Osteocyte (in vitro differentiated cells): Measurements from ENCODE around the gene ADSS2. TPM values are rescaled to one million over a fixed set of nuclear protein-coding genes. Genes with fewer than 3 reads are reported as not detected.

Experiments
- DNase-seq: peaks from one replicate; pipeline ENCODE4 v3.0.0; 2021; ENCODE audit warnings: mixed read lengths; ENCODE audit not compliant: unreplicated experiment; ENCODE audit errors: extremely low spot score
- H3K27ac Mint-ChIP-seq: one replicate; pipeline ENCODE4 v1.8.0; 2021; ENCODE audit warnings: mild to moderate bottlenecking, mixed read lengths; ENCODE audit not compliant: unreplicated experiment
- H3K27me3 Mint-ChIP-seq: one replicate; pipeline ENCODE4 v1.8.0; 2021; ENCODE audit warnings: mixed read lengths; ENCODE audit not compliant: unreplicated experiment
- H3K36me3 Mint-ChIP-seq: one replicate; pipeline ENCODE4 v1.8.0; 2021; ENCODE audit warnings: mixed read lengths; ENCODE audit not compliant: unreplicated experiment
- H3K4me1 Mint-ChIP-seq: one replicate; pipeline ENCODE4 v1.8.0; 2021; ENCODE audit warnings: mixed read lengths; ENCODE audit not compliant: unreplicated experiment
- H3K4me3 Mint-ChIP-seq: one replicate; pipeline ENCODE4 v1.8.0; 2021; ENCODE audit warnings: mild to moderate bottlenecking, moderate library complexity, mixed read lengths; ENCODE audit not compliant: unreplicated experiment
- H3K9me3 Mint-ChIP-seq: one replicate; pipeline ENCODE4 v1.8.0; 2021; ENCODE audit warnings: mixed read lengths; ENCODE audit not compliant: unreplicated experiment
- total RNA-seq: library from RNA; stranded (reverse); gene quantifications from 2 replicates; pipeline ENCODE4 v1.2.1, GENCODE V29; 2021
- TF ChIP-seq, protein P1 (sequence below): fragments of 200-600 bp; sonication (generic); IDR thresholded peaks from 2 replicates; pipeline ENCODE4 v1.5.0; 2021; ENCODE audit warnings: antibody characterized with exemption, mild to moderate bottlenecking, moderate library complexity

ADSS2 gene
- total RNA-seq, 1 donor from 2014 or later = 69.8 TPM

DNA sequence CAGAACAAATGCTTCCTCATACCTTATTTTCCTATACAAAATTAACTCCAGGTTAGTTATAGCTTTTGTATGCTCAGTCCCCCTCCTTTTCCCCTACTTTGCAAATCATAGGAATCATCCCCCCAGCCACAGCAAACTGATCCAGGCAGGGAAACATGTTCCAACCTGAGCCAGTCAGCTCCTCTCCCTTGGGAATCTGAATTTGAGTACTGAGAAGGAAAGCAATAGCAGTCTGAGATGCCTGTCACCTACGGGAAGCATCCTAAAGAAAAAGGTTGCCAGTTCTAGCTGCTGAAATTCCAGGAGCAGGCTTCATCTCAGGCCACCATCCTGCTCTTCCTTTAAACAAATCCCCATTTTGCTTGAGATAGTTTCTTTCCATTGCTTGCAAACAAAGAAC is 6.9 kb downstream of the ADSS2 start:
- no peak for DNase-seq
- peaks cover 75% of the 10 kb centered on the region for H3K4me1 Mint-ChIP-seq
- H3K9me3 Mint-ChIP-seq = no peaks in the 10 kb centered on the region
- peak overlapping the region; percentile 49 for H3K4me3 Mint-ChIP-seq
- peak overlapping the region; percentile 94 for H3K27ac Mint-ChIP-seq
- TF ChIP-seq, protein P1, sequence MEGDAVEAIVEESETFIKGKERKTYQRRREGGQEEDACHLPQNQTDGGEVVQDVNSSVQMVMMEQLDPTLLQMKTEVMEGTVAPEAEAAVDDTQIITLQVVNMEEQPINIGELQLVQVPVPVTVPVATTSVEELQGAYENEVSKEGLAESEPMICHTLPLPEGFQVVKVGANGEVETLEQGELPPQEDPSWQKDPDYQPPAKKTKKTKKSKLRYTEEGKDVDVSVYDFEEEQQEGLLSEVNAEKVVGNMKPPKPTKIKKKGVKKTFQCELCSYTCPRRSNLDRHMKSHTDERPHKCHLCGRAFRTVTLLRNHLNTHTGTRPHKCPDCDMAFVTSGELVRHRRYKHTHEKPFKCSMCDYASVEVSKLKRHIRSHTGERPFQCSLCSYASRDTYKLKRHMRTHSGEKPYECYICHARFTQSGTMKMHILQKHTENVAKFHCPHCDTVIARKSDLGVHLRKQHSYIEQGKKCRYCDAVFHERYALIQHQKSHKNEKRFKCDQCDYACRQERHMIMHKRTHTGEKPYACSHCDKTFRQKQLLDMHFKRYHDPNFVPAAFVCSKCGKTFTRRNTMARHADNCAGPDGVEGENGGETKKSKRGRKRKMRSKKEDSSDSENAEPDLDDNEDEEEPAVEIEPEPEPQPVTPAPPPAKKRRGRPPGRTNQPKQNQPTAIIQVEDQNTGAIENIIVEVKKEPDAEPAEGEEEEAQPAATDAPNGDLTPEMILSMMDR = no peak
- H3K36me3 Mint-ChIP-seq = peaks cover 5% of the 10 kb centered on the region
- no peaks in the 10 kb centered on the region for H3K27me3 Mint-ChIP-seq

- H3K36me3 Mint-ChIP-seq = peaks cover 5% of the 10 kb centered on the region
- H3K4me3 Mint-ChIP-seq = no peak overlapping the region
- DNase-seq = no peak
- no peaks in the 10 kb centered on the region for H3K9me3 Mint-ChIP-seq
- H3K4me1 Mint-ChIP-seq = peaks cover 73% of the 10 kb centered on the region
- TF ChIP-seq, protein P1 = no peak
- H3K27me3 Mint-ChIP-seq = no peaks in the 10 kb centered on the region
- peak overlapping the region; percentile 54 for H3K27ac Mint-ChIP-seq
Measured at GRCh38 chr1:244442850-244443249, 8.9 kb downstream of the ADSS2 start.

DNA sequence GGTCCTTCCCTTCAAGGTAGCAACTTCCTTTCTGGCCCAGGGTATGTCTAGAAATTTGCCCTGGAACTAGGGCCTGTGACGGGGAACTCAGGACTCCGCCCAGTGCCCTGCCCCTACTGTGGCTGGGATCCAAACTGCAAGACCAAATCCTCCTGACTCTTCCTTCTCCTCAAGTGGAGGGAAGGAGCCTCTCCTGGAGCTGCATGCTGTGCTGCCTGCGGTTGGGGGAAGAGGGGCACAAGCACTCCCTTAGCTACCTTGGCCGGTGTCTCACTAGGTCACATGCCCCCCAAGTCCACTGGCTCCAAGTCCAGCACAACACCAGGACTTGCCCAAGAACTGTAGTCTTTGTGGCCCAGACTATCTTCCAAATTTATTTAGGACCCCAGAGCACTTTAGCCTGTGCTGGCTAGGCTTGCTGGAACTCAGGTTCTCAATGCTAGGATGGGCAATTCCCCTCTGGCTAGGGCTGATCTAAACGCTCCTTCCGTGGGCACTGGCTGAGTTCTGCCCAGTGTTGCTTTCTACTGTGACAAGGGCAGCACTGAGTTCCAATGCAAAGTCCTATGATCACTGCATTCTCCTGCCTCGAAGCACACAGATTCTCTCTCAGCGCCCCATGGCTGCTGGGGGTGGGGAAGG is 12.2 kb downstream of the ADSS2 start:
- peaks cover 70% of the 10 kb centered on the region for H3K4me1 Mint-ChIP-seq
- H3K36me3 Mint-ChIP-seq = peaks cover 1% of the 10 kb centered on the region
- H3K27ac Mint-ChIP-seq = peak overlapping the region; percentile 53
- H3K4me3 Mint-ChIP-seq = no peak overlapping the region
- DNase-seq = no peak
- no peaks in the 10 kb centered on the region for H3K9me3 Mint-ChIP-seq
- TF ChIP-seq, protein P1 = no peak
- H3K27me3 Mint-ChIP-seq = no peaks in the 10 kb centered on the region

DNA sequence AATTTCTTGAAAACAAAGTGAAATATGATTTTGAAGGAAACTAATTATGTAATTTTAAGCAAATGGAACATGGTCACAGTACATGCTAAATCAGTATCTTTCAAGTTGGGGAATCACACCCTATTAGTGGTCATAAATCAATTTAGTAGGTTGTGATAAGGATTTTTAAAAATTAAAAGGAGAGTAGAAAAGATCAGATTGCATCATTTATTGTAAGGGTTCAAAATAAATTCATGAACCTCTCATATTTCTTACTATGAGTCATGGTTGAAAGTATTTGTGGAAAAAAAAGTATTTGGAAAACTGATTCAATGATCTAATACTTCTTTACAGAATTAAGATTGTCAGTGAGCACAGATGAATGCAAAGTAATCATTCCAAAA is 14.6 kb downstream of the ADSS2 start:
- Mint-ChIP-seq H3K4me1 (peaks cover 55% of the 10 kb centered on the region), H3K9me3 (no peaks in the 10 kb centered on the region), H3K27me3 (no peaks in the 10 kb centered on the region), H3K27ac (peak overlapping the region; percentile 96), H3K36me3 (peaks cover 6% of the 10 kb centered on the region), H3K4me3 (no peak overlapping the region)
- TF ChIP-seq, protein P1 = no peak
- no peak for DNase-seq

DNA sequence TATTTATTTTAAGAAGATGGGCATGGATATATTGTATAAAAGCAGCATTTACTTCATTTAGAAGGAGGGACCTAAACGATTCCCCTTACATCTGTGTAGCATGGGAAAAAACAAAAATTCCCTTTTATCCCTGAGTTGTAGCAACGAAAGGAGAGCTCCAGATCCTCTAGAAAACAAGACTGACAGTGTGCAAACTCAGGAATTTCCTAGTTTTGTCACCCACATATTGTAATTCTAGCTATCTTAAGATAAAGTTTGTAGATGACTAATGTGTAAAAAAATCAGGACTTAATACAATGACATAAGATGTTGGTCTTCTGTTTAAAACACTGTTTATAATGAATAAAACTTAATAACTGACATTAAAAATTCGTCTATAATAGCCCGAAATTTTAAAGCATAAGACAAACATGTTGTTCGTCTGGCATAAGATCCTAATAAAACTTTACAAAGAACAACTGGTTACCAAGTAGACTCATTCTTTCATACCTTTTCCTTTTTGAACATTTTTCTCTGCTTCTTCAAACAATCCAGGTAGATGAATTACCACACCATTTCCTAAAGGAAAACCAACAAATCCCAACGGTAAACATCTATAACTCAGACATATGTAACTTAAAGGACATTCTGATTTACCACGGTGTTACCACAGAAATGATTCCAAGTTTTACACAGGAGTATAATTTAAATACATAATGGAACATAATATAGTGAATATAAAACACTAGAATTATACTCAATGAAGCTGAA is 15.2 kb downstream of the ADSS2 start:
- no peak for DNase-seq
- Mint-ChIP-seq H3K36me3 (peaks cover 9% of the 10 kb centered on the region), H3K9me3 (no peaks in the 10 kb centered on the region), H3K4me3 (peak overlapping the region; percentile 52), H3K27ac (peak overlapping the region; percentile 96), H3K27me3 (no peaks in the 10 kb centered on the region), H3K4me1 (peaks cover 55% of the 10 kb centered on the region)
- TF ChIP-seq, protein P1 = no peak
